Transverse colon (tissue), 4 donors: ENCODE data around the gene CCNO. TPM values are rescaled to one million over a fixed set of nuclear protein-coding genes. Genes with fewer than 3 reads are reported as not detected.

Experiments
- DNase-seq: peaks from one replicate; pipeline ENCODE4 v3.0.0-alpha.2; 2019
- H3K27ac ChIP-seq, 4 donors: fragments of 200-600 bp; sonication (generic); 2 replicates each; pipeline ENCODE4 v1.5.1; 2016 to 2018; ENCODE audit warnings: inconsistent platforms in 4 of 4
- H3K27me3 ChIP-seq: fragments of 200-600 bp; sonication (generic); 2 replicates; pipeline ENCODE4 v1.5.1; 2017; ENCODE audit warnings: inconsistent platforms
- H3K36me3 ChIP-seq, 4 donors: fragments of 200-600 bp; sonication (generic); 2 replicates each; pipeline ENCODE4 v1.5.1; 2017 to 2019; ENCODE audit warnings: inconsistent platforms in 4 of 4
- H3K4me1 ChIP-seq, 4 donors: fragments of 200-600 bp; sonication (generic); 2 replicates each; pipeline ENCODE4 v1.5.1; 2017 to 2020; ENCODE audit warnings: inconsistent platforms in 4 of 4
- H3K4me3 ChIP-seq, 4 donors: fragments of 200-600 bp; sonication (generic); 1 replicate in 1 of 4; 2 replicates in 3 of 4; pipeline versions ENCODE4 v1.5.1 to v1.6.1; 2017 to 2019; ENCODE audit warnings: inconsistent platforms in 4 of 4
- H3K9me3 ChIP-seq, 2 donors: fragments of 200-600 bp; sonication (generic); 2 replicates each; pipeline ENCODE4 v1.5.1; 2017 to 2019; ENCODE audit warnings: inconsistent platforms in 2 of 2
- EP300 ChIP-seq: sonication (generic); formaldehyde crosslinking; IDR thresholded peaks from one replicate; pipeline ENCODE4 v1.6.1; 2017; ENCODE audit warnings: antibody characterized with exemption, low read depth
- POLR2A ChIP-seq: fragments of 450-650 bp; IDR thresholded peaks from one replicate; pipeline ENCODE4 v1.6.1; 2016; ENCODE audit warnings: antibody characterized with exemption, mild to moderate bottlenecking, moderate library complexity
- POLR2AphosphoS5 ChIP-seq, 3 donors: sonication (generic); formaldehyde crosslinking; IDR thresholded peaks; one replicate each; pipeline ENCODE4 v1.6.1; 2016; ENCODE audit warnings: antibody characterized with exemption in 3 of 3
- WGBS, 2 donors: methylation state at CpG; one replicate each; pipeline ENCODE4 v1.1.5; 2018; ENCODE audit warnings: low coverage in 1 of 2; 5-methylcytosine and 5-hydroxymethylcytosine counted together
- in situ Hi-C, 4 donors: fragments of 200-750 bp; cut with MboI; loops; one replicate each; pipeline versions ENCODE4 v1.15.0 to v1.15.1; 2017; ENCODE audit warnings: low sequenced_read_pairs in 3 of 4, low pct_ligation_motif_present in 1 of 4, low pct_unique_long_range_greater_than_20kb in 1 of 4
- intact Hi-C: fragments of 100-400 bp; cut with DNase I; formaldehyde crosslinking; loops from one replicate; pipeline ENCODE4 v1.15.1; 2023; ENCODE audit warnings: low total_unique reads
- total RNA-seq, 4 donors: library from RNA; depleted of rRNA; stranded (reverse); fragments of >200 nt; gene quantifications; one replicate each; pipeline ENCODE4 v1.1.0, GENCODE V29; 2016
- TF ChIP-seq, protein P1 (sequence below), 5 experiments: fragments of 200-600 bp in 3 of 5; fragments of 450-650 bp in 2 of 5; sonication (generic) in 3 of 5; IDR thresholded peaks; 1 replicate in 2 of 5; 2 replicates in 3 of 5; pipeline ENCODE4 v1.5.1; 2016 to 2017; ENCODE audit warnings: antibody characterized with exemption in 5 of 5, inconsistent platforms in 3 of 5, mild to moderate bottlenecking in 2 of 5, moderate library complexity in 1 of 5

CCNO gene
- total RNA-seq, 4 donors from 2014 or later: 0.80 to 6.0 (median 2.8) TPM

DNA sequence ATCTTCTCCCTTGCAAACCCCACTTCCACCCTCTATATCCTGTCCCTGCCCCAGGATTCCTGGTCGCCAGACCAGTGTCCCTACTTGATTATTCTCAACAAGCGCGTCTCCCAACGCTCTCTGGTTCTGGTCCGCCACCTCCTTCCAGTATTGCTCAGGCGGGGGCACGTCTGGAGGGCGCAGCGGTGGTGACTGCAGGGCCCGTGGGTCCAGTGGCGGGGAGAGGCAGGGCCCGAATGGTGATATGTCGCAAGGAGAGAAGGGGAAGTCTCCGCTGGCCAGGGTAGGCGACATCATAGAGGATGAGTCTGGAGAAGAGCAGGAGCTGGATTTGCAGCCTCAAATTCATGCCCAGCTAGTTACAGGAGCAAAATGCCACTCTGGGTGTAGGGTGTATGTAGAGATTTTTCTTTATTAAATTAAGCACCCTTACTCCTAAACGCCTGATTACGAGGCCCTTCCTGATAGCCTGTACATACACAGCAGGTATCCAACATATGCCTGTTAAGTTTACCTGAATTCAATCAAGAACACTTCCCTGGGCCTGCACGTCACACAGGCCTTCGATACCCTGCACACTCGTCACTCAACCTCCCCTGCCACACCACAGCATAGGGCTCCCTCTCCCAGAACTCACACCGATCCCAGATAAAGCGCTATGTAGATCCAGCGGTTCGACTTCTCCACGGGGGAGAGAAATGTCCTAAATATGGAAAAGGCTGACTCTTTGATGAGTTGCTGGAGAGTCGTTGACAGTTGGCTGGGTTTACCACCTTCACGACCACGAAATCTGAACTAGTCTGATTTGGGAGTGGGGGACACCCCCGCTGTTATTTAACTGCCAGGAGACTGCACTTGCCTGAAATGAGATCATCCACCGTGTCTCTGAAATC lies 11.1 kb downstream of the CCNO start:
- intact Hi-C loops: loop anchor here (10.0 kb wide), 1 partner anchor 48 kb away; the partner anchor contains the start of gene CDC20B
- no peak for DNase-seq
- peaks cover 7 to 33% (median 28%) of the 10 kb centered on the region in 4 donors for H3K4me1 ChIP-seq

DNA sequence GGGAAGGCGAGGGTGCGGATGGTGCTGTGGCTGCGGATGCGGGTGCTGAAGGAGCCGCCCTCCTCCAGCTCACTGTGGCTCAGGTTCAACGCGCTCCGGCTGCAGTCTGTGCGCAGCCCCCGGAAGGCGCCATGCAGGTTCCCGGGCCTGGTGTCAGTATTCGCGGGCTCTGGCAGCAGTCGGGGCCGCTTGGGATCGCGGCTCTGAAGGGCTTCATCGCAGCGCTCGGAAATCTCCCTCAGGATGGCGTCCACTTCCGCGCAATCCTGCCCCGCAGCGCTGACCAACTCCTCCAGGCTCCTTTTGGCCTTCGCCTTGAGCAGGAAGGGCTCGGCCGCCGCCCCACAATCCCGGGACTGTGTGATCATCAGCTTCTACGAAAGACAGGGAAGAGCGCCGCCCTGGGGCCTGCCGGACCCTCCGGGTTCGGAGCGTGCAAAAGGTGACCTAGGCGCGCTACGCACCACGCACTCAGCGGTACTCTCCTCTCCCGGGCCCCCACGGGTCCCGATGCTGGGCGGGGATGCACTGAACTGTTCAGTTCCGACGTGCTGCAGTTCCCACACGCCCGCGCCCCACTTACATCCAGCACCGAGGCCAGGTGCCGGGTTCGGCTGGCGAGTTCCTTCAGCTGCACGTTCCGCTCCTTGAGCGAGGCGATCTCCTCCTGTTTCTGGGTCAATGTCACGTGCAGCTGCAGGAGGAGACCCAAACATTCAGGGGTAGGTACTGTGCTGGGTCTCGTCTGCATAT lies 12.8 kb downstream of the CCNO start:
- Histone ChIP-seq H3K9me3 (no peaks in the 10 kb centered on the region), H3K4me3 (peak overlapping the region in 3 of 4 donors; percentile 23 to 40 (median 29)), H3K36me3 (no peaks in the 10 kb centered on the region), H3K27me3 (peaks cover 77% of the 10 kb centered on the region), H3K27ac (no peak overlapping the region), H3K4me1 (peaks cover 7 to 23% (median 17%) of the 10 kb centered on the region in 4 donors)
- DNase-seq: peak; percentile 65
- intact Hi-C loops: loop anchor here (10.0 kb wide), 1 partner anchor 46 kb away; the partner anchor contains the start of gene CDC20B
- WGBS, 2 donors: 5% methylated on average over 59 of the region's 62 CpGs; no CpG with 5 or more reads in 1 of the 2 donors
- TF ChIP-seq EP300 (no peak), POLR2A (no peak), POLR2AphosphoS5 (IDR thresholded peaks at IDR 0.05) (no peak)
- TF ChIP-seq, protein P1, sequence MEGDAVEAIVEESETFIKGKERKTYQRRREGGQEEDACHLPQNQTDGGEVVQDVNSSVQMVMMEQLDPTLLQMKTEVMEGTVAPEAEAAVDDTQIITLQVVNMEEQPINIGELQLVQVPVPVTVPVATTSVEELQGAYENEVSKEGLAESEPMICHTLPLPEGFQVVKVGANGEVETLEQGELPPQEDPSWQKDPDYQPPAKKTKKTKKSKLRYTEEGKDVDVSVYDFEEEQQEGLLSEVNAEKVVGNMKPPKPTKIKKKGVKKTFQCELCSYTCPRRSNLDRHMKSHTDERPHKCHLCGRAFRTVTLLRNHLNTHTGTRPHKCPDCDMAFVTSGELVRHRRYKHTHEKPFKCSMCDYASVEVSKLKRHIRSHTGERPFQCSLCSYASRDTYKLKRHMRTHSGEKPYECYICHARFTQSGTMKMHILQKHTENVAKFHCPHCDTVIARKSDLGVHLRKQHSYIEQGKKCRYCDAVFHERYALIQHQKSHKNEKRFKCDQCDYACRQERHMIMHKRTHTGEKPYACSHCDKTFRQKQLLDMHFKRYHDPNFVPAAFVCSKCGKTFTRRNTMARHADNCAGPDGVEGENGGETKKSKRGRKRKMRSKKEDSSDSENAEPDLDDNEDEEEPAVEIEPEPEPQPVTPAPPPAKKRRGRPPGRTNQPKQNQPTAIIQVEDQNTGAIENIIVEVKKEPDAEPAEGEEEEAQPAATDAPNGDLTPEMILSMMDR (IDR thresholded peaks at IDR 0.05): no peak
- in situ Hi-C loops: loop anchor here in 1 of 4 donors (10.0 kb wide), 1 partner anchor 46 kb away; the partner anchor contains the start of gene CDC20B

More for the DNA sequence above, 11.1 kb downstream of the CCNO start:
- Histone ChIP-seq H3K36me3 (no peaks in the 10 kb centered on the region), H3K4me3 (no peak overlapping the region), H3K27ac (no peak overlapping the region), H3K27me3 (peaks cover 94% of the 10 kb centered on the region), H3K9me3 (no peaks in the 10 kb centered on the region)
- in situ Hi-C loops: loop anchor here in 1 of 4 donors (10.0 kb wide), 1 partner anchor 48 kb away; the partner anchor contains the start of gene CDC20B
- TF ChIP-seq POLR2A (no peak), POLR2AphosphoS5 (IDR thresholded peaks at IDR 0.05) (no peak)
- 45 to 60% methylated on average over 4 to 30 of the region's 30 CpGs for WGBS, 2 donors

DNA sequence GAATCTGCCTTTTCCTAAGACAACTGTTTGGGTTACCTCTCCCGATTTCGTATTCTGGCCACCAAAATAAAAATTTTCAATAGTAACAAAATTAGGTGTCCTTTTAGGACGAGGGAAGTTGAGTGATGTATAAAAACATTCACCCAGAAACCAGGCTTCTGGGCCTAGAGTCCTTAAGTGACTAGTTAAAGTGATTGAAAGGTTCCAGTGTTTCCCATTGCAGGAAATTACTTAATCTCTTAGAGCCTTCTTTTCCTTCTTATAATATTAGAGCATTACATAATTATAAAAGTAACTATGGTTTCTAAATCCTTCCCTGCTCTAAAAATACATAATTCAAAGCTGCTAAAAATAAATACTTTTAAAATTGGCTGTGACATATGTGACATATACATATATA lies 13.6 kb downstream of the CCNO start:
- Histone ChIP-seq H3K9me3 (no peaks in the 10 kb centered on the region), H3K4me1 (peaks cover 7 to 23% (median 17%) of the 10 kb centered on the region in 4 donors), H3K27ac (no peak overlapping the region), H3K36me3 (no peaks in the 10 kb centered on the region), H3K27me3 (peaks cover 68% of the 10 kb centered on the region), H3K4me3 (no peak overlapping the region)
- TF ChIP-seq EP300 (no peak), POLR2AphosphoS5 (IDR thresholded peaks at IDR 0.05) (no peak), POLR2A (no peak)
- TF ChIP-seq, protein P1 (IDR thresholded peaks at IDR 0.05): no peak
- WGBS, 2 donors: 37 to 79% methylated on average over 3 of the region's 3 CpGs
- intact Hi-C loops: loop anchor here (10.0 kb wide), 1 partner anchor 45 kb away; the partner anchor contains the start of gene CDC20B
- in situ Hi-C loops: loop anchor here in 1 of 4 donors (10.0 kb wide), 1 partner anchor 45 kb away; the partner anchor contains the start of gene CDC20B
- no peak for DNase-seq

DNA sequence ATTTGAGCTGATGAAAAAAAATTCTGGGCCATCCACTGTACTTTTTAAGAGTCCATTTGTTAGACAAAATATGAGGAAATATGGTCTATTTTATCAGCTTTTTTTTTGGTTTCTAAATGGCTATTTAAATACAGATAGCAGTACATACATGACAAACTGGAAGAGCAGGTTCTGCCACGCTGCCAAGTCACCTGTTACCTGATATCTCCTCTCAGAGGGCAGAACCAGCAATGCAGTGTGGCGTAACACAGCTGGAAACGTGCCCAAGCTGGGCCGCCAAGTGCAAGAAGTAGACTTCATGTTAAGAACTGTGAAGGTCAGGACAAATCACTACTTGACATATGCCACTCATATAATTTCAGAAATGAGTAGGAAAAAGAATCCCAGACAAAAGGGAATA lies 14.4 kb downstream of the CCNO start:
- Histone ChIP-seq H3K4me1 (peaks cover 7 to 23% (median 17%) of the 10 kb centered on the region in 4 donors), H3K27me3 (peaks cover 60% of the 10 kb centered on the region), H3K4me3 (no peak overlapping the region), H3K9me3 (no peaks in the 10 kb centered on the region), H3K27ac (no peak overlapping the region), H3K36me3 (no peaks in the 10 kb centered on the region)
- WGBS, 2 donors: 36 to 74% methylated on average over 3 to 4 of the region's 4 CpGs
- in situ Hi-C loops (no loop called here), intact Hi-C loops (no loop called here)
- DNase-seq: peak; percentile 89
- TF ChIP-seq EP300: no peak
- TF ChIP-seq POLR2A: no peak
- TF ChIP-seq, protein P1 (IDR thresholded peaks at IDR 0.05): no peak
- peak in 2 of 3 donors; percentile 30 to 60 for TF ChIP-seq POLR2AphosphoS5 (IDR thresholded peaks at IDR 0.05)
